C4-2B (cell line): Measurements from ENCODE around the gene IL17REL.
A peak's percentile ranks its signal among the peaks of the same experiment; 100 is the strongest.

Source experiments
- H3K27ac ChIP-seq: fragments of 450-650 bp; 2 replicates; pipeline ENCODE4 v1.5.1; 2017
- CTCF ChIP-seq: fragments of 450-650 bp; conservative IDR thresholded peaks from 2 replicates; pipeline ENCODE4 v1.5.1; 2017; ENCODE audit warnings: mild to moderate bottlenecking
- ZFX ChIP-seq: fragments of 450-650 bp; IDR thresholded peaks from 2 replicates; pipeline ENCODE4 v1.6.1; 2017

The IL17REL gene

DNA sequence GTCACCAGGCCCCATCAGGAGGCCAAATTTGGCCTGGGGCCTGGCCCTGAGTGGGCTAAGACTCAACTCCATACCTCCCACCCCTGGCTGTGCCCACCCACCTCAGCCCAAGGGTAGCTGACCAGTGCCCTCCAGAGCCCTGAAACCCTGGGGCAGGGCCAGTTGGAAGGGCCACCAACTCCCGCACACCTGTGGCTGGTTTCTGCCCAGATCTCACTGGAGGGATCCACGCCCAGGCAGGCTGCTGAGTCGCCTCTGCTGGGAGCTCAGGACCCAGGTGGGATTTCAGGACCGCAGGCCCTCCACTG is 60.9 kb downstream of the IL17REL start:
- TF ChIP-seq ZFX (peak; percentile 49), CTCF (no peak)
- H3K27ac ChIP-seq: peak overlapping the region; percentile 98

- peak overlapping the region; percentile 98 for H3K27ac ChIP-seq
- TF ChIP-seq CTCF (no peak), ZFX (no peak)
Observed at GRCh38 chr22:49951000-49951677, 61.4 kb downstream of the IL17REL start.

GRCh38 chr22:49950396-49950994 is 62.1 kb downstream of the IL17REL start:
- H3K27ac ChIP-seq: peak overlapping the region; percentile 98
- TF ChIP-seq ZFX (no peak), CTCF (no peak)

DNA sequence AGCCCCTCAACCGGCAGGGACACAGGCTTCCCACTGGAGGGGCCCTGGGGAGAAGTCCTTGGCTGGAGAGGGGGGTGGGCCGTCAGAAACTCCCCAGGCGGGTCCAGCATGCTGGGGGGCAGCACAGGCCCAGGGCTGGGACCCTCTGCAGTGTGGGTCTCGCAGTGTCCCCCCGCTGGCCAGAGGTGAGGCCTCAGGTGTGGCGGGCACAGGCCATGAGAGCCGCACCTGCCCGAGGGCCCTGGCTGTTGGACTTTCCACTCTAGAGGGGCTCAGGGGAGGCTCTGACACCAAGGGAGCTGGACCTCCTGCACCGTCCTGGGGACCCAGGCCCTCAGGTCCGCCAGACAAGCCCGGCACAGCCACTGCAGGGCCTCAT is 62.7 kb downstream of the IL17REL start:
- peak overlapping the region; percentile 98 for H3K27ac ChIP-seq
- TF ChIP-seq ZFX (no peak), CTCF (no peak)

DNA sequence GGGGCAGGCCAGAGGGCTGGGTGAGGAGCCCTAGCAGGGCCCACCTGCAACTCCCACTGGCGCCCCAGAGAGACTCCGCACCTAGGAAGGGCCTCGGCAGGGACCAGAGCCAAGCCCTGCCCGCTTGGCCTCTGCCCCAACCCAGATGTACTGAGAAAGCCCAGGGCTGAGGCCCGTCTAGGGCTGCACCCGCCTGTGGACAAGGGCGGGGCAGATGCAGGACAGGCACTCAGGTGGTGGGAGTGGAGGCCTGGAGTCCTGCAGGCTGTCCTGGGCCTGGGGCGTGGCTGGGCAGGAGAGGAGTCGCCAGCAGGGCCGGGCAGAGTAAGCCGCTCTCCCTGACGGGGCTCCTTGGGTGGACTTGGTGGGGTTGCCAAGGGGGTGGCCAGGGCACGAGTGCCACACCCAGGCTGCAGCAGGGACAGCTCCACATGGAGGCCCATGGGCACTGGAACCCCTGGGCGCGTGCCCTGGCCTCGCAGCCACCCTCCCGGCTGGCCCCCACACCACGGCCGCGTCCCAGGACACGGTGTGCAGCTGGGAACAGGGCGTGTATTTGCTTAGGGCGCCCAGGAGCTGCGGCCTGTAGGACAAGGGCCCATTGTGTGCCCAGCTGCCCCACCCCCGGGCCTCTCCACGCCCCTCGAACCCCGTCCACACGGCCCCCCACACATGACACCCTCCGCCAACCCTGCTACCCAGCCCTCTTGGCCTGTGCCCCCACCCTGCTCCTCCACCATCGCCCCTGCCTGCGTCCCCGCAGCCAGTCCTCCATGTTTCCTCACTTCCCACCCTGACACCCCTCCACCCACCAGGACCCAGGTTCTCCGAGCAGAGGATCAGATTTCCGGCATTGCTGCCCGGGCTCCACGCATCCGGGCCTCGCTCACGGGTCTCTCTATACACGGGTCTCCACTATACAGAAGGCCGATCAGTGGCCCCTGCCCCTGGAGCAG is 63.3 kb downstream of the IL17REL start:
- H3K27ac ChIP-seq: peak overlapping the region; percentile 98
- TF ChIP-seq CTCF: no peak
- TF ChIP-seq ZFX: 0 out of 2 replicates have a peak, but pooled peaks have one; percentile 48

DNA sequence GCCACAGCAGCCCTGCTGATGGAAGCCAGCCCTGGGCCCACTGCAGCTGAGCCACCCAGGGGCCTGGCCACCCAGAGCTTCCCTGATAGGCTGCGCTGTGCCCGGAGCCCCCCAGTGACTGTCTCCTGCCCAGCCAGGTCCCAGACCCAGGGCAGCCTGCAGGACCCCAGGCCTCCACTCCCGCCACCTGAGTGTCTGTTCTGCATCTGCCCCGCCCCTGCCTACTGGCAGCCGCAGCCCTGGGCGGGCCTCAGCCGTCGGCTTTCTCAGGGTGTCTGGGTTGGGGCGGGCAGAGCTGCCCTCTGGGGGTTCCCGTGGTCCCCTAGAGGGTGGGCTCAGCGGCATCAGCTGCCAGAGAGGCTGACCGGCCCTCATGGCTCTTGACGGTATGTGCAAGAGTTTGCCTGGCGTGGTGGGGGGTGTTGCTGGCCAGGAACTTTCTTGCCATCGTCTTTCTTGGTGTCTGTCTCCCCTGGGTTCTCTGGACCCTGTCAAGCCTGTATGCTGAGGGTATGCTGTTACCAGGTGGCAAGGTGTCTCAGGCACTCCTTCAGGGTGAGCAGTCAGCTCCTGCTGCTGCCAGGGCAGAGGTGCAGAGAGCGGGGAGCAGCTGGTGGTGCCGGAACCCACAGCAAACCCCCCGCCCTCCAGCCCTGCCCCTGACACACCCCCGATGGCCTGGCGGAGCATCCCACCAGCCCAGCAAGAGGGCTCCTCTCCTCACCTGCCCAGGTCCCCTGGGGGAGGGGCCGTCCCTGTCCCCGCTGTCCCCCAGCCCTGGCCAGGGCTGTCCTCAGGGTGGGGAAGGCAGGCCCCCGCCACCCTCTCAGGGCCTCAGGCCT is 64.2 kb downstream of the IL17REL start:
- TF ChIP-seq ZFX (no peak), CTCF (no peak)
- peak overlapping the region; percentile 98 for H3K27ac ChIP-seq
